OCI-LY7 (cell line): ENCODE data around the gene QSOX1. TPM values are rescaled to one million over a fixed set of nuclear protein-coding genes. Genes with fewer than 3 reads are reported as not detected.

Source experiments
- BruUV-seq: library from RNA; stranded (reverse); fragments of 400-500 nt; replicated peaks from 2 replicates; lab custom pipeline; 2021; lab: Mats Ljungman, UMichigan
- CTCF ChIA-PET: fragments of 300-600 bp; sonication (Branson Sonifier 250); formaldehyde crosslinking; loops from one replicate; lab custom pipeline; 2022; ENCODE audit warnings: antibody characterized with exemption; ENCODE audit not compliant: unreplicated experiment; lab: Charles Lee
- POLR2A ChIA-PET: fragments of 300-600 bp; sonication (Branson Sonifier 250); formaldehyde crosslinking; loops from one replicate; lab custom pipeline; 2022; ENCODE audit warnings: antibody characterized with exemption; lab: Charles Lee
- DNase-seq: peaks from one replicate; pipeline ENCODE4 v3.0.0-alpha.2; 2015; ENCODE audit warnings: low spot score
- H2AFZ ChIP-seq: fragments of 200-600 bp; sonication (generic), shearing (Covaris generic); 2 replicates; pipeline ENCODE4 v1.6.1; 2014; ENCODE audit warnings: mild to moderate bottlenecking, antibody characterized with exemption, low read length, moderate library complexity
- H3K27ac ChIP-seq: fragments of 200-600 bp; sonication (generic); 2 replicates; pipeline ENCODE4 v1.5.1; 2014; ENCODE audit warnings: mixed run types, low read depth, mild to moderate bottlenecking, moderate library complexity, low read length, inconsistent platforms; ENCODE audit not compliant: poor library complexity, severe bottlenecking
- H3K36me3 ChIP-seq: fragments of 200-600 bp; sonication (generic); 2 replicates; pipeline ENCODE4 v1.6.1; 2014; ENCODE audit warnings: mild to moderate bottlenecking, antibody characterized with exemption, low read length, moderate library complexity, mixed read lengths; ENCODE audit not compliant: insufficient read depth
- H3K4me1 ChIP-seq: fragments of 200-600 bp; sonication (generic); 2 replicates; pipeline ENCODE4 v1.5.1; 2014; ENCODE audit warnings: mild to moderate bottlenecking, low read length; ENCODE audit not compliant: insufficient read depth, poor library complexity, severe bottlenecking
- H3K4me2 ChIP-seq: fragments of 200-600 bp; sonication (generic); 2 replicates; pipeline ENCODE4 v1.6.1; 2014; ENCODE audit warnings: mild to moderate bottlenecking, low read length
- H3K4me3 ChIP-seq: fragments of 200-600 bp; sonication (generic); 2 replicates; pipeline ENCODE4 v1.5.1; 2014; ENCODE audit warnings: mild to moderate bottlenecking, low read depth, low read length; ENCODE audit not compliant: poor library complexity, severe bottlenecking
- H3K79me2 ChIP-seq: fragments of 200-600 bp; sonication (generic); 2 replicates; pipeline ENCODE4 v1.6.1; 2016; ENCODE audit warnings: low read depth, mild to moderate bottlenecking, low read length, moderate library complexity, mixed read lengths; ENCODE audit not compliant: insufficient read depth
- H3K9me2 ChIP-seq: fragments of 200-600 bp; sonication (generic); 2 replicates; pipeline ENCODE4 v1.6.1; 2016; ENCODE audit warnings: mild to moderate bottlenecking, low read length, mixed read lengths; ENCODE audit not compliant: insufficient read depth
- H3K9me3 ChIP-seq: fragments of 200-600 bp; sonication (generic); 2 replicates; pipeline ENCODE4 v1.6.1; 2014; ENCODE audit warnings: mild to moderate bottlenecking, mixed run types, low read length, mixed read lengths
- H4K20me1 ChIP-seq: fragments of 200-600 bp; sonication (generic); 2 replicates; pipeline ENCODE4 v1.6.1; 2014; ENCODE audit warnings: mild to moderate bottlenecking, antibody characterized with exemption, low read length, moderate library complexity, mixed read lengths; ENCODE audit not compliant: insufficient read depth
- CTCF ChIP-seq: fragments of 200-600 bp; sonication (generic); conservative IDR thresholded peaks from 2 replicates; pipeline ENCODE4 v1.5.1; 2014; ENCODE audit warnings: mild to moderate bottlenecking, antibody characterized with exemption, low read length, moderate library complexity, mixed read lengths
- EZH2phosphoT487 ChIP-seq: fragments of 200-600 bp; sonication (generic); IDR thresholded peaks from 2 replicates; pipeline ENCODE4 v1.6.1; 2018; ENCODE audit warnings: low read depth, borderline replicate concordance, mild to moderate bottlenecking, mixed run types, antibody characterized with exemption, low read length, moderate library complexity, mixed read lengths
- intact Hi-C: fragments of 100-400 bp; cut with micrococcal nuclease; formaldehyde crosslinking; loops from one replicate; pipeline ENCODE4 v1.10.0; 2022; ENCODE audit not compliant: unreplicated experiment
- total RNA-seq, 2 experiments: library from RNA; depleted of rRNA in 1 of 2; stranded (reverse); fragments of >200 nt in 1 of 2; shearing (Covaris generic) in 1 of 2; gene quantifications; 2 replicates each; pipeline ENCODE4 v1.2.3, GENCODE V29; 2014 to 2022

QSOX1 gene
- total RNA-seq, 2 experiments from 2014 or later: 8.4 to 23.6 TPM

GRCh38 chr1:180185971-180186645 is 31.4 kb downstream of the QSOX1 start:
- Histone ChIP-seq H3K36me3 (no peaks in the 10 kb centered on the region), H4K20me1 (no peaks in the 10 kb centered on the region), H3K9me2 (no peaks in the 10 kb centered on the region), H3K4me2 (no peak overlapping the region), H3K9me3 (no peaks in the 10 kb centered on the region), H3K4me3 (no peak overlapping the region), H3K27ac (no peak overlapping the region), H3K79me2 (no peaks in the 10 kb centered on the region), H2AFZ (no peak overlapping the region), H3K4me1 (no peaks in the 10 kb centered on the region)
- intact Hi-C loops: loop anchor here (2.0 to 5.0 kb wide), 2 partner anchors 57 to 231 kb away; no protein-coding TSS in a partner anchor
- ChIA-PET POLR2A (no interaction called here), CTCF (no interaction called here)
- no TSS peak for BruUV-seq
- TF ChIP-seq CTCF (no peak), EZH2phosphoT487 (no peak)
- no peak for DNase-seq

- Histone ChIP-seq H4K20me1 (no peaks in the 10 kb centered on the region), H3K4me2 (no peak overlapping the region), H3K9me2 (no peaks in the 10 kb centered on the region), H3K4me3 (no peak overlapping the region), H3K27ac (no peak overlapping the region), H3K36me3 (no peaks in the 10 kb centered on the region), H3K4me1 (no peaks in the 10 kb centered on the region), H3K9me3 (no peaks in the 10 kb centered on the region), H2AFZ (no peak overlapping the region), H3K79me2 (no peaks in the 10 kb centered on the region)
- no TSS peak for BruUV-seq
- TF ChIP-seq EZH2phosphoT487 (no peak), CTCF (no peak)
- ChIA-PET CTCF (no interaction called here), POLR2A (no interaction called here)
- DNase-seq: no peak
- intact Hi-C loops: loop anchor here (2.0 to 5.0 kb wide), 2 partner anchors 56 to 230 kb away; no protein-coding TSS in a partner anchor
These were observed 32.2 kb downstream of the QSOX1 start for GRCh38 chr1:180186831-180187230.

- intact Hi-C loops: loop anchor here (2.0 to 5.0 kb wide), 3 partner anchors 55 to 291 kb away; no protein-coding TSS in a partner anchor
- no peaks in the 10 kb centered on the region for H3K9me2 ChIP-seq
- TF ChIP-seq CTCF (no peak), EZH2phosphoT487 (no peak)
These were observed 33.0 kb downstream of the QSOX1 start for GRCh38 chr1:180187626-180188025.

More at GRCh38 chr1:180187626-180188025, 33.0 kb downstream of the QSOX1 start:
- ChIA-PET POLR2A (interaction anchor here (0.6 to 1.7 kb wide), 3 partner anchors 9 to 422 kb away, joined by 3 to 5 read pairs (median 4); no protein-coding TSS in a partner anchor), CTCF (interaction anchor here (0.9 kb wide), 1 partner anchor 11 kb away, joined by 3 read pairs; no protein-coding TSS in a partner anchor)
- DNase-seq: no peak
- Histone ChIP-seq H3K36me3 (no peaks in the 10 kb centered on the region), H4K20me1 (no peaks in the 10 kb centered on the region), H3K79me2 (no peaks in the 10 kb centered on the region), H3K4me2 (no peak overlapping the region), H3K4me3 (no peak overlapping the region), H3K9me3 (no peaks in the 10 kb centered on the region), H3K27ac (no peak overlapping the region), H3K4me1 (no peaks in the 10 kb centered on the region), H2AFZ (no peak overlapping the region)
- BruUV-seq: no TSS peak
